WTC11 (cell line): ENCODE results near the gene ACTC1. TPM values are rescaled to one million over a fixed set of nuclear protein-coding genes. Genes with fewer than 3 reads are reported as not detected.

ENCODE experiments used
- ATAC-seq: fragments of 200-7000 bp; cut with Tn5 transposase; 2 replicates; pipeline ENCODE4 v1.10.0; 2021; ENCODE audit warnings: mild to moderate bottlenecking, moderate library complexity
- CTCF ChIA-PET: fragments of 300-600 bp; sonication (Branson Sonifier 250); formaldehyde crosslinking; loops from one replicate; lab custom pipeline; 2021; ENCODE audit warnings: antibody characterized with exemption; lab: Charles Lee
- POLR2A ChIA-PET: fragments of 350-600 bp; sonication (Branson Sonifier 250); formaldehyde crosslinking; loops from one replicate; lab custom pipeline; 2021; ENCODE audit warnings: antibody characterized with exemption; lab: Charles Lee
- DNase-seq: peaks from one replicate; pipeline ENCODE4 v3.0.0; 2021; ENCODE audit warnings: low spot score
- H3K27ac Mint-ChIP-seq: 2 replicates; pipeline ENCODE4 v1.8.0; 2021; ENCODE audit warnings: mixed read lengths
- H3K27me3 Mint-ChIP-seq: 2 replicates; pipeline ENCODE4 v1.8.0; 2021; ENCODE audit warnings: low read depth, mild to moderate bottlenecking, moderate library complexity, mixed read lengths
- H3K36me3 Mint-ChIP-seq: 2 replicates; pipeline ENCODE4 v1.8.0; 2021; ENCODE audit warnings: mixed read lengths
- H3K4me1 Mint-ChIP-seq: 2 replicates; pipeline ENCODE4 v1.8.0; 2022; ENCODE audit warnings: mixed read lengths
- H3K4me3 Mint-ChIP-seq: 2 replicates; pipeline ENCODE4 v1.8.0; 2021; ENCODE audit warnings: mild to moderate bottlenecking, moderate library complexity, mixed read lengths
- H3K9me3 Mint-ChIP-seq: 2 replicates; pipeline ENCODE4 v1.8.0; 2021; ENCODE audit warnings: mixed read lengths
- ATF2 ChIP-seq: sonication (generic); formaldehyde crosslinking; IDR thresholded peaks from 2 replicates; pipeline ENCODE4 v1.8.1; 2022; ENCODE audit warnings: low read depth, missing genetic modification reagents, borderline replicate concordance
- CDX4 ChIP-seq: fragments of 250-450 bp; sonication (Bioruptor Pico); IDR thresholded peaks from 2 replicates; pipeline ENCODE4 v1.9.0; 2021; ENCODE audit warnings: moderate library complexity, mild to moderate bottlenecking, inconsistent platforms, borderline replicate concordance
- CREM ChIP-seq: sonication (generic); formaldehyde crosslinking; IDR thresholded peaks from 2 replicates; pipeline ENCODE4 v1.8.1; 2022; ENCODE audit warnings: mild to moderate bottlenecking, missing genetic modification reagents, moderate library complexity
- EMX1 ChIP-seq: fragments of 250-450 bp; sonication (Bioruptor Pico); IDR thresholded peaks from 2 replicates; pipeline ENCODE4 v1.8.0; 2021; ENCODE audit warnings: mild to moderate bottlenecking
- GRHL2 ChIP-seq: fragments of 250-450 bp; sonication (Bioruptor Pico); IDR thresholded peaks from 2 replicates; pipeline ENCODE4 v1.8.0; 2022; ENCODE audit warnings: mild to moderate bottlenecking, moderate library complexity; ENCODE audit not compliant: insufficient replicate concordance, severe bottlenecking
- IRF2 ChIP-seq: sonication (generic); formaldehyde crosslinking; IDR thresholded peaks from 2 replicates; pipeline ENCODE4 v1.8.0; 2022; ENCODE audit warnings: low read depth, missing genetic modification reagents, borderline replicate concordance
- MAX ChIP-seq: sonication (generic); formaldehyde crosslinking; IDR thresholded peaks from 2 replicates; pipeline ENCODE4 v1.8.0; 2022; ENCODE audit warnings: mild to moderate bottlenecking, missing genetic modification reagents
- NR3C1 ChIP-seq: sonication (generic); formaldehyde crosslinking; conservative IDR thresholded peaks from 2 replicates; pipeline ENCODE4 v1.8.1; 2023; ENCODE audit warnings: low read depth, mild to moderate bottlenecking, missing genetic modification reagents
- PRDM15 ChIP-seq: sonication (generic); formaldehyde crosslinking; IDR thresholded peaks from 2 replicates; pipeline ENCODE4 v1.8.0; 2022; ENCODE audit warnings: missing genetic modification reagents
- SMAD3 ChIP-seq: sonication (generic); formaldehyde crosslinking; IDR thresholded peaks from 2 replicates; pipeline ENCODE4 v1.8.0; 2022; ENCODE audit warnings: missing genetic modification reagents, mild to moderate bottlenecking, borderline replicate concordance
- SOX15 ChIP-seq: fragments of 250-450 bp; sonication (Bioruptor Pico); IDR thresholded peaks from 2 replicates; pipeline ENCODE4 v1.9.0; 2021; ENCODE audit warnings: mild to moderate bottlenecking
- TCF7 ChIP-seq: sonication (generic); formaldehyde crosslinking; IDR thresholded peaks from 2 replicates; pipeline ENCODE4 v1.8.0; 2022; ENCODE audit warnings: mild to moderate bottlenecking, low read depth, missing genetic modification reagents, moderate library complexity
- TP53 ChIP-seq: sonication (generic); formaldehyde crosslinking; IDR thresholded peaks from 2 replicates; pipeline ENCODE4 v1.8.1; 2023; ENCODE audit warnings: mild to moderate bottlenecking, missing genetic modification reagents
- USF1 ChIP-seq: sonication (generic); formaldehyde crosslinking; IDR thresholded peaks from 2 replicates; pipeline ENCODE4 v1.8.0; 2022; ENCODE audit warnings: mild to moderate bottlenecking, missing genetic modification reagents
- ZNF232 ChIP-seq: sonication (generic); formaldehyde crosslinking; IDR thresholded peaks from 2 replicates; pipeline ENCODE4 v1.8.0; 2022; ENCODE audit warnings: mild to moderate bottlenecking, missing genetic modification reagents
- ZNF416 ChIP-seq: fragments of 250-450 bp; sonication (Bioruptor Pico); IDR thresholded peaks from 2 replicates; pipeline ENCODE4 v1.9.0; 2021; ENCODE audit warnings: mild to moderate bottlenecking, inconsistent platforms
- total RNA-seq: library from RNA; stranded (reverse); gene quantifications from 3 replicates; pipeline ENCODE4 v1.2.3, GENCODE V29; 2021
- TF ChIP-seq, protein P1 (sequence below): sonication (generic); formaldehyde crosslinking; conservative IDR thresholded peaks from 2 replicates; pipeline ENCODE4 v1.8.1; 2023; ENCODE audit warnings: mild to moderate bottlenecking, low read depth, missing genetic modification reagents, moderate library complexity

ACTC1 gene
- total RNA-seq, 1 experiment from 2014 or later = 12.6 TPM

DNA sequence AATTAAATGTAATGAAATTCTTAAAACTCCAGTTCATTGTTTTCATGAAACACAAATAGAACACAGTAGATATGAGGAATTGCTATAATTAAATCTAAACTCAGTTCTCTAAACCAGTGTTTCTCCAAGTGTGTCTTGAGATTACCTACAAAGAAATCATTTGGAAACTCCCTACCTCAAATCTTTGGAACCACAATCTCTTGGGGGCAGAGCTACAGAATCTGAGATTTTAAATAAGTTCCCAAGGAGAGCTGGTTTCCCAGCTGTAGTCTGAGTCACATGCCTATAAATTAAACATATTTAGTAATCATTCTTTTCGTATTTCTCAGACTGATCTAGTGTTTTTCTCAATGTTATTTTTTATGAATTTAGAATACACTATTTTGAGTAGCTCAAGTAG lies 17.0 kb upstream of the ACTC1 start:
- CTCF ChIA-PET = no interaction called here
- DNase-seq (no peak), ATAC-seq (no peak)
- Mint-ChIP-seq H3K9me3 (peaks cover 11% of the 10 kb centered on the region), H3K36me3 (peaks cover 4% of the 10 kb centered on the region; the same call in 1 of the 2 replicates), H3K4me3 (no peak overlapping the region), H3K4me1 (no peaks in the 10 kb centered on the region; the same call in 1 of the 2 replicates), H3K27ac (no peak overlapping the region), H3K27me3 (no peaks in the 10 kb centered on the region)
- TF ChIP-seq PRDM15 (no peak), SMAD3 (no peak), ZNF232 (no peak), NR3C1 (CRISPR knock-in tag) (no peak), TCF7 (CRISPR knock-in tag) (no peak), TP53 (no peak), ATF2 (CRISPR knock-in tag) (no peak), SOX15 (CRISPR knock-in tag) (no peak), CREM (CRISPR knock-in tag) (no peak)
- POLR2A ChIA-PET = no interaction called here

- ChIA-PET CTCF (no interaction called here), POLR2A (no interaction called here)
- no peak overlapping the region for H3K27ac Mint-ChIP-seq
- H3K27me3 Mint-ChIP-seq = no peaks in the 10 kb centered on the region; the same call in 1 of the 2 replicates
- H3K4me3 Mint-ChIP-seq = no peak overlapping the region
- TF ChIP-seq ZNF416 (no peak), EMX1 (no peak), USF1 (CRISPR knock-in tag) (no peak), TCF7 (CRISPR knock-in tag) (no peak), IRF2 (no peak)
- TF ChIP-seq, protein P1, sequence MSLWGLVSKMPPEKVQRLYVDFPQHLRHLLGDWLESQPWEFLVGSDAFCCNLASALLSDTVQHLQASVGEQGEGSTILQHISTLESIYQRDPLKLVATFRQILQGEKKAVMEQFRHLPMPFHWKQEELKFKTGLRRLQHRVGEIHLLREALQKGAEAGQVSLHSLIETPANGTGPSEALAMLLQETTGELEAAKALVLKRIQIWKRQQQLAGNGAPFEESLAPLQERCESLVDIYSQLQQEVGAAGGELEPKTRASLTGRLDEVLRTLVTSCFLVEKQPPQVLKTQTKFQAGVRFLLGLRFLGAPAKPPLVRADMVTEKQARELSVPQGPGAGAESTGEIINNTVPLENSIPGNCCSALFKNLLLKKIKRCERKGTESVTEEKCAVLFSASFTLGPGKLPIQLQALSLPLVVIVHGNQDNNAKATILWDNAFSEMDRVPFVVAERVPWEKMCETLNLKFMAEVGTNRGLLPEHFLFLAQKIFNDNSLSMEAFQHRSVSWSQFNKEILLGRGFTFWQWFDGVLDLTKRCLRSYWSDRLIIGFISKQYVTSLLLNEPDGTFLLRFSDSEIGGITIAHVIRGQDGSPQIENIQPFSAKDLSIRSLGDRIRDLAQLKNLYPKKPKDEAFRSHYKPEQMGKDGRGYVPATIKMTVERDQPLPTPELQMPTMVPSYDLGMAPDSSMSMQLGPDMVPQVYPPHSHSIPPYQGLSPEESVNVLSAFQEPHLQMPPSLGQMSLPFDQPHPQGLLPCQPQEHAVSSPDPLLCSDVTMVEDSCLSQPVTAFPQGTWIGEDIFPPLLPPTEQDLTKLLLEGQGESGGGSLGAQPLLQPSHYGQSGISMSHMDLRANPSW (CRISPR knock-in tag) = no peak
- peaks cover 10% of the 10 kb centered on the region for H3K36me3 Mint-ChIP-seq
- ATAC-seq = no peak
- no peaks in the 10 kb centered on the region; the same call in 1 of the 2 replicates for H3K4me1 Mint-ChIP-seq
- H3K9me3 Mint-ChIP-seq = peaks cover 21% of the 10 kb centered on the region
- no peak for DNase-seq
Observed at GRCh38 chr15:34810443-34811129, 15.2 kb upstream of the ACTC1 start.

DNA sequence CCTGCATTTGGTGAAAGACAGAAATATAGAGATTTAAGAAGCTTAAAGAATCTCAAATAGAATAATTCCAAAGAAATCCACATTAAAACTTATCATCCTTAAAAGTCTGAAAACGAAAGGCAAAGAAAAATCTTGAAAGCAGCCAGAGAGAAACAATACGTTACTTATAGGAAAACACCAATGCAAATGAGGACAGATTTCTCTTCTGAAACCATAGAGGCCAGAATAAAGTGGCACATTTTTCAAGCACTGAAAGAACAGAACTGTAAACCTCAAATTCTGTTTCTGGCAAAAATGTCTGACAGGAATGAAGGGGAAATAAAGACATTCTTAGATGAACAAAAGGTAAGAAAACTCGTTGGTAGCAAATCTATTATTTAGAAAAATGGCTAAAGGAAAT lies 13.8 kb upstream of the ACTC1 start:
- no peaks in the 10 kb centered on the region; the same call in 1 of the 2 replicates for H3K4me1 Mint-ChIP-seq
- no peaks in the 10 kb centered on the region; the same call in 1 of the 2 replicates for H3K27me3 Mint-ChIP-seq
- DNase-seq (no peak), ATAC-seq (no peak)
- TF ChIP-seq MAX (CRISPR knock-in tag) (no peak), GRHL2 (CRISPR knock-in tag) (no peak), CDX4 (CRISPR knock-in tag) (no peak)
- H3K36me3 Mint-ChIP-seq = peaks cover 10% of the 10 kb centered on the region
- H3K9me3 Mint-ChIP-seq = peaks cover 21% of the 10 kb centered on the region
- no peak overlapping the region for H3K27ac Mint-ChIP-seq
- H3K4me3 Mint-ChIP-seq = no peak overlapping the region
- ChIA-PET CTCF (no interaction called here), POLR2A (no interaction called here)
